Mesendoderm (in vitro differentiated cells): Measurements from ENCODE around the gene UBE2K.
"Not testable (repeated sequence)": the region's sequence is repeated elsewhere in the genome, so short reads cannot be mapped to it uniquely, and the experiment has no call there.

ENCODE experiments used
- DNase-seq: peaks from one replicate; pipeline ENCODE4 v3.0.0; 2013
- H2AK5ac ChIP-seq: 2 replicates; pipeline ENCODE4 v1.6.1; 2013; ENCODE audit warnings: low read length, inconsistent platforms
- H2BK120ac ChIP-seq: 2 replicates; pipeline ENCODE4 v1.6.1; 2013; ENCODE audit warnings: low read depth, mild to moderate bottlenecking, low read length, moderate library complexity, mixed read lengths
- H2BK15ac ChIP-seq: replicated peaks from 2 replicates; pipeline ENCODE4 v1.6.1; 2013; ENCODE audit warnings: low read depth, mild to moderate bottlenecking, moderate library complexity
- H2BK5ac ChIP-seq: 2 replicates; pipeline ENCODE4 v1.6.1; 2013; ENCODE audit warnings: low read length, inconsistent platforms
- H3K18ac ChIP-seq: 2 replicates; pipeline ENCODE4 v1.6.1; 2013; ENCODE audit warnings: mild to moderate bottlenecking, low read length, mixed read lengths
- H3K23ac ChIP-seq: one replicate; pipeline ENCODE4 v1.6.1; 2013; ENCODE audit warnings: low read length
- H3K27ac ChIP-seq: 2 replicates; pipeline ENCODE4 v1.5.1; 2013; ENCODE audit warnings: low read depth, mild to moderate bottlenecking, inconsistent platforms, low read length, moderate library complexity
- H3K27me3 ChIP-seq: 2 replicates; pipeline ENCODE4 v1.6.1; 2013; ENCODE audit warnings: low read length, control low read depth, mild to moderate bottlenecking, inconsistent platforms; ENCODE audit not compliant: insufficient read depth, poor library complexity
- H3K36me3 ChIP-seq: 2 replicates; pipeline ENCODE4 v1.6.1; 2013; ENCODE audit warnings: low read length, inconsistent platforms; ENCODE audit not compliant: control insufficient read depth, insufficient read depth
- H3K4ac ChIP-seq: one replicate; pipeline ENCODE4 v1.6.1; 2013; ENCODE audit warnings: low read depth, mild to moderate bottlenecking, low read length, moderate library complexity
- H3K4me1 ChIP-seq: 2 replicates; pipeline ENCODE4 v1.6.1; 2013; ENCODE audit warnings: low read depth, low read length, inconsistent platforms; ENCODE audit not compliant: control insufficient read depth
- H3K4me2 ChIP-seq: 2 replicates; pipeline ENCODE4 v1.6.1; 2013; ENCODE audit warnings: low read length
- H3K4me3 ChIP-seq: 2 replicates; pipeline ENCODE4 v1.5.1; 2013; ENCODE audit warnings: mild to moderate bottlenecking, low read length
- H3K56ac ChIP-seq: one replicate; pipeline ENCODE4 v1.6.1; 2013; ENCODE audit warnings: low read length
- H3K79me1 ChIP-seq: 2 replicates; pipeline ENCODE4 v1.6.1; 2013; ENCODE audit warnings: low read length, inconsistent platforms
- H3K79me2 ChIP-seq: 2 replicates; pipeline ENCODE4 v1.6.1; 2013; ENCODE audit warnings: mild to moderate bottlenecking, low read length; ENCODE audit not compliant: control insufficient read depth, insufficient read depth
- H3K9ac ChIP-seq: 2 replicates; pipeline ENCODE4 v1.6.1; 2013; ENCODE audit warnings: low read length, inconsistent platforms
- H4K5ac ChIP-seq: one replicate; pipeline ENCODE4 v1.6.1; 2013; ENCODE audit warnings: low read length
- H4K8ac ChIP-seq: one replicate; pipeline ENCODE4 v1.6.1; 2013; ENCODE audit warnings: low read depth, mild to moderate bottlenecking, control low read depth, low read length, moderate library complexity
- WGBS: extraction: QIAGEN DNeasy Blood & Tissue Kit; methylation state at CpG from one replicate; pipeline ENCODE4 v1.1.7; 2013; ENCODE audit warnings: low lambda C conversion rate, missing lambda C conversion rate; ENCODE audit not compliant: insufficient coverage; ENCODE audit errors: extremely low coverage; 5-methylcytosine and 5-hydroxymethylcytosine counted together

UBE2K gene

GRCh38 chr4:39813033-39813432 lies 115.1 kb downstream of the UBE2K start:
- not testable (repeated sequence) for H3K4me2 ChIP-seq, H3K4me3 ChIP-seq, H3K18ac ChIP-seq, H2BK120ac ChIP-seq, H4K8ac ChIP-seq, DNase-seq, H3K27me3 ChIP-seq, H3K79me2 ChIP-seq, H3K4ac ChIP-seq, H3K9ac ChIP-seq, H3K23ac ChIP-seq, H3K27ac ChIP-seq, H3K36me3 ChIP-seq, H2BK5ac ChIP-seq, H3K4me1 ChIP-seq, H2BK15ac ChIP-seq, H4K5ac ChIP-seq, H3K79me1 ChIP-seq, H2AK5ac ChIP-seq, H3K56ac ChIP-seq
- WGBS: no CpG with 5 or more reads among the region's 1 CpG

- not testable (repeated sequence) for H3K79me2 ChIP-seq, H4K8ac ChIP-seq, H3K4ac ChIP-seq, H3K18ac ChIP-seq, H3K56ac ChIP-seq, H2BK120ac ChIP-seq, H3K79me1 ChIP-seq, H2AK5ac ChIP-seq, H3K4me2 ChIP-seq, H3K4me3 ChIP-seq, H3K27ac ChIP-seq, H3K27me3 ChIP-seq, H4K5ac ChIP-seq, H3K23ac ChIP-seq, H2BK5ac ChIP-seq, H3K9ac ChIP-seq, DNase-seq, H3K36me3 ChIP-seq, H3K4me1 ChIP-seq, H2BK15ac ChIP-seq
- WGBS: no CpG with 5 or more reads among the region's 2 CpGs
These were observed 115.8 kb downstream of the UBE2K start for GRCh38 chr4:39813761-39814160.

- H3K79me2 ChIP-seq: no peaks in the 10 kb centered on the region
- H3K56ac ChIP-seq: no peak overlapping the region
- no peak overlapping the region for H3K27ac ChIP-seq
- no peak overlapping the region for H3K18ac ChIP-seq
- no peak overlapping the region for H3K4ac ChIP-seq
- no peak overlapping the region for H2BK15ac ChIP-seq
- H2AK5ac ChIP-seq: no peak overlapping the region
- no peaks in the 10 kb centered on the region for H3K79me1 ChIP-seq
- H3K36me3 ChIP-seq: no peaks in the 10 kb centered on the region
- WGBS: no CpG with 5 or more reads among the region's 7 CpGs
- H3K23ac ChIP-seq: no peak overlapping the region
- no peak overlapping the region for H2BK5ac ChIP-seq
- no peak overlapping the region for H3K4me2 ChIP-seq
- no peak overlapping the region for H3K9ac ChIP-seq
- peak; percentile 42 for DNase-seq
- H2BK120ac ChIP-seq: no peak overlapping the region
- no peak overlapping the region for H4K5ac ChIP-seq
- no peak overlapping the region for H3K4me3 ChIP-seq
- H3K27me3 ChIP-seq: no peaks in the 10 kb centered on the region
- no peaks in the 10 kb centered on the region for H3K4me1 ChIP-seq
- H4K8ac ChIP-seq: no peak overlapping the region
These were observed 116.7 kb downstream of the UBE2K start for GRCh38 chr4:39814403-39815185.

GRCh38 chr4:39818646-39819045 lies 120.7 kb downstream of the UBE2K start:
- no peak overlapping the region for H3K4ac ChIP-seq
- no peak overlapping the region for H3K27ac ChIP-seq
- H3K36me3 ChIP-seq: no peaks in the 10 kb centered on the region
- WGBS: no CpG with 5 or more reads among the region's 5 CpGs
- no peaks in the 10 kb centered on the region for H3K79me2 ChIP-seq
- H3K4me1 ChIP-seq: no peaks in the 10 kb centered on the region
- no peak overlapping the region for H2AK5ac ChIP-seq
- no peaks in the 10 kb centered on the region for H3K79me1 ChIP-seq
- no peak overlapping the region for H3K9ac ChIP-seq
- H3K56ac ChIP-seq: no peak overlapping the region
- H3K18ac ChIP-seq: no peak overlapping the region
- no peak overlapping the region for H2BK15ac ChIP-seq
- no peak for DNase-seq
- H4K8ac ChIP-seq: no peak overlapping the region
- H2BK120ac ChIP-seq: no peak overlapping the region
- H2BK5ac ChIP-seq: no peak overlapping the region
- no peak overlapping the region for H3K23ac ChIP-seq
- H3K4me2 ChIP-seq: no peak overlapping the region
- no peaks in the 10 kb centered on the region for H3K27me3 ChIP-seq
- H4K5ac ChIP-seq: no peak overlapping the region
- no peak overlapping the region for H3K4me3 ChIP-seq

GRCh38 chr4:39820186-39820585 lies 122.2 kb downstream of the UBE2K start:
- Histone ChIP-seq H3K4ac (no peak overlapping the region), H3K27me3 (no peaks in the 10 kb centered on the region), H2BK120ac (no peak overlapping the region), H2BK5ac (no peak overlapping the region), H3K4me1 (no peaks in the 10 kb centered on the region), H3K9ac (no peak overlapping the region), H3K56ac (no peak overlapping the region), H3K27ac (no peak overlapping the region), H3K36me3 (no peaks in the 10 kb centered on the region), H4K8ac (no peak overlapping the region), H3K4me3 (no peak overlapping the region), H2BK15ac (no peak overlapping the region), H3K79me1 (no peaks in the 10 kb centered on the region), H2AK5ac (no peak overlapping the region), H3K18ac (no peak overlapping the region), H3K79me2 (no peaks in the 10 kb centered on the region), H3K4me2 (no peak overlapping the region), H3K23ac (no peak overlapping the region), H4K5ac (no peak overlapping the region)
- WGBS: no CpG with 5 or more reads among the region's 5 CpGs
- peak; percentile 64 for DNase-seq

GRCh38 chr4:39821951-39822350 lies 124.0 kb downstream of the UBE2K start:
- no peak overlapping the region for H4K5ac ChIP-seq
- H3K79me2 ChIP-seq: no peaks in the 10 kb centered on the region
- H2AK5ac ChIP-seq: no peak overlapping the region
- no peak overlapping the region for H3K9ac ChIP-seq
- no peak overlapping the region for H3K4me2 ChIP-seq
- no peaks in the 10 kb centered on the region for H3K36me3 ChIP-seq
- H2BK15ac ChIP-seq: no peak overlapping the region
- H2BK120ac ChIP-seq: no peak overlapping the region
- H3K18ac ChIP-seq: no peak overlapping the region
- WGBS: no CpG with 5 or more reads among the region's 9 CpGs
- no peak overlapping the region for H3K27ac ChIP-seq
- no peak overlapping the region for H2BK5ac ChIP-seq
- no peak for DNase-seq
- H3K4ac ChIP-seq: no peak overlapping the region
- no peaks in the 10 kb centered on the region for H3K4me1 ChIP-seq
- no peak overlapping the region for H3K4me3 ChIP-seq
- no peaks in the 10 kb centered on the region for H3K79me1 ChIP-seq
- H3K27me3 ChIP-seq: no peaks in the 10 kb centered on the region
- H3K56ac ChIP-seq: no peak overlapping the region
- H4K8ac ChIP-seq: no peak overlapping the region
- no peak overlapping the region for H3K23ac ChIP-seq
